PC-9 (cell line): ENCODE results near the gene ARID4B.

Experiments used
- CTCF ChIP-seq: fragments of 200-600 bp; sonication (generic); conservative IDR thresholded peaks from 2 replicates; pipeline ENCODE4 v1.6.1; 2017; ENCODE audit warnings: mixed run types, antibody characterized with exemption, mild to moderate bottlenecking, moderate library complexity
- EZH2 ChIP-seq: fragments of 200-600 bp; sonication (generic); IDR thresholded peaks from 2 replicates; pipeline ENCODE4 v1.8.0; 2017; ENCODE audit warnings: antibody characterized with exemption, low read depth

DNA sequence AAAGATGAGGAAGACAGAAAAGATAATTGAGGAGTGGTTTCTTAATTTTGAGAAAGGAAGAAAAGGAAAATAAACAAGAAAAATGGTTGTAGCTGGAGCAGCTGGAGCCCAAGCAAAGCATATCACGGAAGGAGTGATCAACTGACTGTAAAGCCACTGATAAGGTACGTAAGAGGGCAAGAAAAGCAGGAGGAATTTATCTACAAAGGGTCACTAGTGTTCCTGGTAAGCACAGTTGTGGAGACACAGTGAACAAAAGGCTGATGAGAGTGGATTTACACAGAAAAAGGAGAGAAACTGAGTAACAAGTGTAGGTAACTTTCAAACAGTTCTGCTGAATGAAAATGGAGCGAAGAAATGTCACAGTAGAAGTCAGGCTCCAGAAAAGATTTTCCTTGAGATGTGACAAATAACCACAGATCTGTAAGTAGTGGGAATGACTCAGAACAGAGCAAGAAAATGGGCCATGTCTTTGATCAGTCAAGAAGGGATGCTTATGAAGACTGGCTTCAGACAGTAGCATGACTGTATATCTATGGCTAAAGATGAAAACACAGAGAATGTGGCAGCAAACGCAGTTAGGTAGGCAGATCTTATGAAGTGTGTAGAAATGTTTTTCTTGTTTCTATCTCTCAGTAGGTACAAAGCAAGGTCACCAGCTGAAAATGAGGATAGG, 121.3 kb downstream of the ARID4B start:
- TF ChIP-seq CTCF, result no peak
- no peak for TF ChIP-seq EZH2
